ENCODE measurements around the gene MITF. TPM values are rescaled to one million over a fixed set of nuclear protein-coding genes. Genes with fewer than 3 reads are reported as not detected.

Gene MITF
- total and polyA plus RNA-seq, 5 donors: 18.6 to 75.3 (median 52.7) TPM

- peaks cover 8% of the 10 kb centered on the region for H3K4me1 ChIP-seq (ENCODE audit: control insufficient read depth, insufficient read depth, low read length)
- 88% methylated on average over 6 of the region's 6 CpGs for WGBS
- H3K27me3 ChIP-seq (ENCODE audit: control insufficient read depth, insufficient read depth): no peaks in the 10 kb centered on the region
- no peak overlapping the region for H3K27ac ChIP-seq (ENCODE audit: low read length)
- intact Hi-C loops (cut with DNase I): no loop called here
- H3K4me3 ChIP-seq (ENCODE audit: low read length): no peak overlapping the region
- no peaks in the 10 kb centered on the region for H3K9me3 ChIP-seq (ENCODE audit: control insufficient read depth, low read length)
- DNase-seq: no peak
- ATAC-seq: no peak
These were observed 182.4 kb downstream of the MITF start for GRCh38 chr3:69921651-69922050.

DNA sequence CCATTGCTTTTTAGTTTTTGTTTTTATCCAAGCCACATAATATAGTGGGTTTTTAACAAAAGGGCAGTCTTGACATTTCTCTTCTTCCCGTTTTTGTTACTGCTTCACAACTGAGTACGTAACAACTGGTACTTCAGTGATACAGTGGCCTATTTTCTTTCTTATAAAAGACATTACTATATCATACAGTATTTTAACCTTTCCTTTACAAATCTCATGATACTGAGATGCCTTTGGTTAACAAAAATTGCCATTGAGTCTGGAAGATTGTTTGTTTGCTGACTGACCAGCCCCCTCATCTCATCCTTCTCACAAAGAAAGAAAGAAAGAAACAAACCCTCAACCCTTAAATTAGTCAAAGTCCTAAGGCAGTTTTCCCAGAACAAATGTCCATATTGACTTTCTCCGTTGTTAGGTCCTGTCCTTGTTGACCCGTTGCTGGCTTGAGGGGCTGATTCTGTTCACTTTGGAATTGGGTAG, 183.3 kb downstream of the MITF start:
- 86% methylated on average over 4 of the region's 4 CpGs for WGBS
- Histone ChIP-seq H3K27me3 (ENCODE audit: control insufficient read depth, insufficient read depth) (no peaks in the 10 kb centered on the region), H3K4me1 (ENCODE audit: control insufficient read depth, insufficient read depth, low read length) (peaks cover 8% of the 10 kb centered on the region), H3K9me3 (ENCODE audit: control insufficient read depth, low read length) (no peaks in the 10 kb centered on the region), H3K27ac (ENCODE audit: low read length) (no peak overlapping the region), H3K4me3 (ENCODE audit: low read length) (no peak overlapping the region)
- ATAC-seq (no peak), DNase-seq (no peak)
- intact Hi-C loops (cut with DNase I): no loop called here

- intact Hi-C loops (cut with DNase I): no loop called here
- no peaks in the 10 kb centered on the region for H3K27me3 ChIP-seq (ENCODE audit: control insufficient read depth, insufficient read depth)
- H3K4me3 ChIP-seq (ENCODE audit: low read length): no peak overlapping the region
- H3K9me3 ChIP-seq (ENCODE audit: control insufficient read depth, low read length): no peaks in the 10 kb centered on the region
- DNase-seq (no peak), ATAC-seq (no peak)
- H3K4me1 ChIP-seq (ENCODE audit: control insufficient read depth, insufficient read depth, low read length): peaks cover 11% of the 10 kb centered on the region
- no peak overlapping the region for H3K27ac ChIP-seq (ENCODE audit: low read length)
These were observed 186.2 kb downstream of the MITF start for GRCh38 chr3:69925506-69925905.

GRCh38 chr3:69926385-69926784, 187.1 kb downstream of the MITF start:
- intact Hi-C loops (cut with DNase I): no loop called here
- DNase-seq: no peak
- Histone ChIP-seq H3K9me3 (ENCODE audit: control insufficient read depth, low read length) (no peaks in the 10 kb centered on the region), H3K27me3 (ENCODE audit: control insufficient read depth, insufficient read depth) (no peaks in the 10 kb centered on the region), H3K4me3 (ENCODE audit: low read length) (no peak overlapping the region), H3K4me1 (ENCODE audit: control insufficient read depth, insufficient read depth, low read length) (peaks cover 11% of the 10 kb centered on the region), H3K27ac (ENCODE audit: low read length) (no peak overlapping the region)
- WGBS: 75% methylated on average over 8 of the region's 8 CpGs
- ATAC-seq: no peak

DNA sequence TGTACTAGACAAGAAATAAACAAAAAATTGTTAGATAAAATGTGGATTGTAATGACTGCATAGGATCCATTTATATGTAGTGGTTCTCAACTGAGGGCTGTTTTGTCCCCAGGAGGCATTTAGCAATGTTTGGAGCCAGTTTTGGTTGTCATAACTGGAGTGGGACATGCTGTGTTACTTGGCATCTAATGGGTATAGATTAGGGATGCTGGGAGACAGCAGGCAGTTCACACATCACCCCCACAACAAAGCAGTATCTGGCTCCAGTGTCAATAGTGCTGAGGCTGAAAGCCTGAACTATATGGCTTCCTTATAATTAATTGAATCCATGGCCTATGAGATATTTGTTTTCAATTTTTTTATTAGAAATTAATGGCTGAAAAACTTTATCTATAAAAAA, 188.3 kb downstream of the MITF start:
- H3K4me3 ChIP-seq (ENCODE audit: low read length): no peak overlapping the region
- H3K27me3 ChIP-seq (ENCODE audit: control insufficient read depth, insufficient read depth): no peaks in the 10 kb centered on the region
- no peak overlapping the region for H3K27ac ChIP-seq (ENCODE audit: low read length)
- H3K4me1 ChIP-seq (ENCODE audit: control insufficient read depth, insufficient read depth, low read length): peaks cover 11% of the 10 kb centered on the region
- intact Hi-C loops (cut with DNase I): no loop called here
- ATAC-seq (peak; percentile 78 to 83), DNase-seq (no peak)
- H3K9me3 ChIP-seq (ENCODE audit: control insufficient read depth, low read length): no peaks in the 10 kb centered on the region

DNA sequence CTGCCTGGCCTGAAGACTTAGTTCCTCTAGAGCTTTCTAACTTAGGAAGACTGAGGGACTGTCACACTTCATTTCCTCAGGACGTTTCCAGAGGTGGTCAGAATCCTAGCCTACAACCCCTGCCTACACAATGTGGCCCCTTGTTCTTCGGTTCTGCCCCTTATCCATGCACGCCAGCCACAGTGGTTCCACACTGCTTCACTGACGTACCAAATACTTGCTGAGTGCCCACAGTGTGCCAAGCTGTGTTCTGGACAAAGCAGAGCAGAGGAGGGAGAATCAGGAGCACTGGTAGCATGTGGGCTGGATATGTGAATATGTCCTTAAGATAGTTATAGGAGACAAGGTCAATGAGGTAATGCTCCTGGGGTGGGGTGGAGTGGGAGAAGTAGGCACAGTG, 189.8 kb downstream of the MITF start:
- Histone ChIP-seq H3K4me3 (ENCODE audit: low read length) (no peak overlapping the region), H3K27ac (ENCODE audit: low read length) (peak overlapping the region; percentile 6), H3K9me3 (ENCODE audit: control insufficient read depth, low read length) (no peaks in the 10 kb centered on the region), H3K27me3 (ENCODE audit: control insufficient read depth, insufficient read depth) (no peaks in the 10 kb centered on the region), H3K4me1 (ENCODE audit: control insufficient read depth, insufficient read depth, low read length) (peaks cover 11% of the 10 kb centered on the region)
- WGBS: 55% methylated on average over 4 of the region's 4 CpGs
- intact Hi-C loops (cut with DNase I): no loop called here
- ATAC-seq: peak; percentile 30 to 39
- no peak for DNase-seq

DNA sequence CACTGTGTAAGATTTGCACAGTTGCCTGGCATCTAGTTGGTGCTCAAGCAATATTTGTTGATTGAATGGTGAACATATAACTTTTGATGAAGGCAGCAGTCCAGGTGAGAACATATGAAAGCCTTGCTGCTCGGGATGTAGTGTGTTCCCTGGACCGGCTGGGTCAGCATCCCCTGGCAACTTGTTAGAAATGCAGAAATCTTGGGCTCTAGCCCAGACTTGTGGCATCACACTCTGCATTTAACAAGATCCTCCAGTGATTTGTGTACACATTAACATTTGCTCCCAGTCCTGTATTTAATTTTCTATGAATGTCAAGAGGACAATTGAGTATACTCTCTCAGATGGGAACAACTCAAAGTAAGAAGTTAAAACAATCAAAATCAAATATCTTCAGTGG, 191.3 kb downstream of the MITF start:
- Histone ChIP-seq H3K27ac (ENCODE audit: low read length) (no peak overlapping the region), H3K27me3 (ENCODE audit: control insufficient read depth, insufficient read depth) (no peaks in the 10 kb centered on the region), H3K4me1 (ENCODE audit: control insufficient read depth, insufficient read depth, low read length) (peaks cover 11% of the 10 kb centered on the region), H3K4me3 (ENCODE audit: low read length) (no peak overlapping the region), H3K9me3 (ENCODE audit: control insufficient read depth, low read length) (no peaks in the 10 kb centered on the region)
- WGBS: 64% methylated on average over 2 of the region's 2 CpGs
- intact Hi-C loops (cut with DNase I): no loop called here
- DNase-seq: no peak
- no peak for ATAC-seq

DNA sequence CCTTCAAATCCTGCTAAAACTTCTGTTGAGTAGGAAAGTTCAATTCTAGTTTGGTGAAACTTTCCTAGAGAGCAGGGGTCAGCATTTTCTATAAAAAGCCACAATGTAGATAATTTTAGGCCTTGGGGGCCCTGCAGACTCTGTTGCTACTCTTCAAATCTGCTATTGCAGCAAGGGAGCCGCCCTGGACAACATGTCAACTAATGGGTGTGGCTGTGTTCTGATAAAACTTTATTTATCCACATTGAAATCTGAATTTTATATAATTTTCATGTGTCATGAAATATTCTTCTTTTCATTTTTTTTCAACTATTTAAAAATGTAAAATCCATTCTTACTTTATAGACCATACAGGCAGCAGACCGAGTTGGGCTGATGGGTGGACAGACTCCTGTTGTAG, 192.8 kb downstream of the MITF start:
- Histone ChIP-seq H3K9me3 (ENCODE audit: control insufficient read depth, low read length) (no peaks in the 10 kb centered on the region), H3K27me3 (ENCODE audit: control insufficient read depth, insufficient read depth) (no peaks in the 10 kb centered on the region), H3K27ac (ENCODE audit: low read length) (no peak overlapping the region), H3K4me1 (ENCODE audit: control insufficient read depth, insufficient read depth, low read length) (peaks cover 6% of the 10 kb centered on the region), H3K4me3 (ENCODE audit: low read length) (no peak overlapping the region)
- DNase-seq (no peak), ATAC-seq (no peak)
- intact Hi-C loops (cut with DNase I): no loop called here
- WGBS: 96% methylated on average over 2 of the region's 2 CpGs

DNA sequence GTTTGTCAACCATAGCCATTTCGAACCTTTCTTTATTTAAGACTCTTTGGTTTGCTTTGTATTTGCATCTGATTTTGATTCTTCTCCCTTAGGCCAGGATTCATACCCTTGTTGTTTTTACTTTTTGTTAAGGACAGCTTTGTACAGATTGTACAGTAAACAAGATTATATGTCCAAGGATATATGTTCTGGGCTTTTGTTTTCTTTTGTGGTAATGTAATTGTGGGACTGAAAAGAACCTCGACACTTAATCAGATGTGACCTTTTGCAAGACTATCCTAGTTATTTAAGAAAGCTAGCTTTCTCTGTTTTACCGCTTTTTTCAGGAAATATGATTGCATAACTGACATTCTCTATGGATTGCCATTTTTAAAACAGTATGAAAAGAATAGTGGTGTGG, 193.2 kb downstream of the MITF start:
- H3K9me3 ChIP-seq (ENCODE audit: control insufficient read depth, low read length): no peaks in the 10 kb centered on the region
- no peak overlapping the region for H3K4me3 ChIP-seq (ENCODE audit: low read length)
- WGBS: 86% methylated on average over 3 of the region's 3 CpGs

DNA sequence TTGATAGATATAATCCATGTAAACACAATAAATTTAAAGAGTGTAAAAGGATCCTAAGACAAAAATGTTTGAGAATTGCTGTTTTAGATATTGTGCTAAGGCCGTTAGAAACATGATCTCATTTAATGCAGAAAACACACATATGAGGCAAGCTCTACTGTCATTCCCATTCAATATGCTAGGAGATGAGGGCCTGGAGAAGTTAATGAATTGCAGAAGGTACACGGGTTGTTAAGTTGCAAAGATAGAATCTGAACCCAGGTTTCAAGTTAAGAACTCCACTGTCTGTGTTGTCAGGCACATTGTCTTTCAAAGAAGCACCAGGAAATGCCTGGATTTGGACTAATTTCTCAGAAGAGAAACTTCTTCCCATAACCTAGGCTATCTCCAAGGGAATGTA, 195.1 kb downstream of the MITF start:
- WGBS: 59% methylated on average over 2 of the region's 2 CpGs
- ATAC-seq: no peak
- intact Hi-C loops (cut with DNase I): no loop called here

More for the DNA sequence above, 193.2 kb downstream of the MITF start:
- Histone ChIP-seq H3K27me3 (ENCODE audit: control insufficient read depth, insufficient read depth) (no peaks in the 10 kb centered on the region), H3K27ac (ENCODE audit: low read length) (no peak overlapping the region), H3K4me1 (ENCODE audit: control insufficient read depth, insufficient read depth, low read length) (peaks cover 6% of the 10 kb centered on the region)
- intact Hi-C loops (cut with DNase I): no loop called here
- no peak for DNase-seq
- no peak for ATAC-seq

GRCh38 chr3:69936266-69936665, 197.0 kb downstream of the MITF start:
- Histone ChIP-seq H3K27ac (ENCODE audit: low read length) (no peak overlapping the region), H3K4me3 (ENCODE audit: low read length) (no peak overlapping the region), H3K27me3 (ENCODE audit: control insufficient read depth, insufficient read depth) (no peaks in the 10 kb centered on the region), H3K9me3 (ENCODE audit: control insufficient read depth, low read length) (no peaks in the 10 kb centered on the region), H3K4me1 (ENCODE audit: control insufficient read depth, insufficient read depth, low read length) (no peaks in the 10 kb centered on the region)
- 69% methylated on average over 6 of the region's 6 CpGs for WGBS
- ATAC-seq: no peak
- intact Hi-C loops (cut with DNase I): no loop called here
- DNase-seq: no peak

More for the DNA sequence above, 195.1 kb downstream of the MITF start:
- Histone ChIP-seq H3K4me1 (ENCODE audit: control insufficient read depth, insufficient read depth, low read length) (no peaks in the 10 kb centered on the region), H3K4me3 (ENCODE audit: low read length) (no peak overlapping the region), H3K27me3 (ENCODE audit: control insufficient read depth, insufficient read depth) (no peaks in the 10 kb centered on the region), H3K27ac (ENCODE audit: low read length) (no peak overlapping the region), H3K9me3 (ENCODE audit: control insufficient read depth, low read length) (no peaks in the 10 kb centered on the region)
- DNase-seq: no peak

DNA sequence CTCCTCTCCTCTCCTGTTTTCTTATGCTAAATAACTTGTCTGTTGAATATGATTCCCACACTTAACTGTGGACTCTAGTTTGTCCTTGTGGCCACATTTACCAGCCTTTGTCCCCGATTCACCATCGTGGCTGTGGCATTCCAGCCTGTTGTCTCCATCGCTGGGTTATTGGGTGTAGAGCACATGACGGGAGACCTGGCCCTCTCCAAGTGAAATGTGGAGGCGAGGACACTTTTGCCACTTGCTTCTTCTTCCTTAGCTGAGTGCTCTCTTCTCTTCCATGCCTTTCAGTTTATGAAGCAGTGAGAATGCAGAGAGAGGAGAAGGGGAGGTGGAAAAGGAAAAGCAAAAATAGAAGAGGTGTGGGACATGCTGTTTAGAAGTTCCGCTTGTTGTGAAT, 198.8 kb downstream of the MITF start:
- no peak for ATAC-seq
- H3K4me3 ChIP-seq (ENCODE audit: low read length): no peak overlapping the region
- no peak overlapping the region for H3K27ac ChIP-seq (ENCODE audit: low read length)
- H3K4me1 ChIP-seq (ENCODE audit: control insufficient read depth, insufficient read depth, low read length): no peaks in the 10 kb centered on the region
- WGBS: 95% methylated on average over 6 of the region's 6 CpGs
- intact Hi-C loops (cut with DNase I): no loop called here
- H3K9me3 ChIP-seq (ENCODE audit: control insufficient read depth, low read length): no peaks in the 10 kb centered on the region
- no peak for DNase-seq
- H3K27me3 ChIP-seq (ENCODE audit: control insufficient read depth, insufficient read depth): no peaks in the 10 kb centered on the region

All from right cardiac atrium (tissue), 5 donors.